ENCODE results near the gene APPBP2. TPM values are rescaled to one million over a fixed set of nuclear protein-coding genes. Genes with fewer than 3 reads are reported as not detected.
"Not testable (repeated sequence)": the region's sequence is repeated elsewhere in the genome, so short reads cannot be mapped to it uniquely, and the experiment has no call there.

APPBP2 gene
- total and polyA plus RNA-seq, 8 donors: 4.0 to 29.6 (median 18.3) TPM

DNA sequence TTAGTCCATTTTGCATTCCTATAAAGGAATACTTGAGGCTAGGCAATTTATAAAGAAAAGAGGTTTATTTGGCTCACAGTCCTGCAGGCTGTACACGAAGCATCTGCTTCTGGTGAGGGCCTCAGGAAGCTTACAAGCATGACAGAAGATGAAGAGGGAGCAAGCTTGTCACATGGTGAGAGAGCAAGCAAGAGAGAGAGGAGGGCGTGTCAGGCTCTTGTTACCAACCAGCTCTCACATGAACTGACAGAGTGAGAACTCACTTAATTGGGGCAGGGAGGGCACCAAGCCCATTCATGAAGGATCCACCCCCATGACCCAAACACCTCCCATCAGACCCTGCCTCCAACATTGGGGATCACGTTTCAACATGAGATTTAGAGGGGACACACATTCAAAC lies 102.2 kb downstream of the APPBP2 start:
- DNase-seq: no peak
- intact Hi-C loops (cut with DNase I): loop anchor here in 1 of 3 donors (10.0 kb wide), 1 partner anchor 289 kb away; no protein-coding TSS in a partner anchor
- Histone ChIP-seq H3K36me3 (no peaks in the 10 kb centered on the region), H3K4me3 (no peak overlapping the region), H3K27me3 (no peaks in the 10 kb centered on the region), H3K9me3 (no peaks in the 10 kb centered on the region), H3K4me1 (no peaks in the 10 kb centered on the region), H3K27ac (no peak overlapping the region)
- FAIRE-seq: no peak
- WGBS, 2 donors: 77 to 79% methylated on average over 3 of the region's 3 CpGs
- TF ChIP-seq, protein P1, sequence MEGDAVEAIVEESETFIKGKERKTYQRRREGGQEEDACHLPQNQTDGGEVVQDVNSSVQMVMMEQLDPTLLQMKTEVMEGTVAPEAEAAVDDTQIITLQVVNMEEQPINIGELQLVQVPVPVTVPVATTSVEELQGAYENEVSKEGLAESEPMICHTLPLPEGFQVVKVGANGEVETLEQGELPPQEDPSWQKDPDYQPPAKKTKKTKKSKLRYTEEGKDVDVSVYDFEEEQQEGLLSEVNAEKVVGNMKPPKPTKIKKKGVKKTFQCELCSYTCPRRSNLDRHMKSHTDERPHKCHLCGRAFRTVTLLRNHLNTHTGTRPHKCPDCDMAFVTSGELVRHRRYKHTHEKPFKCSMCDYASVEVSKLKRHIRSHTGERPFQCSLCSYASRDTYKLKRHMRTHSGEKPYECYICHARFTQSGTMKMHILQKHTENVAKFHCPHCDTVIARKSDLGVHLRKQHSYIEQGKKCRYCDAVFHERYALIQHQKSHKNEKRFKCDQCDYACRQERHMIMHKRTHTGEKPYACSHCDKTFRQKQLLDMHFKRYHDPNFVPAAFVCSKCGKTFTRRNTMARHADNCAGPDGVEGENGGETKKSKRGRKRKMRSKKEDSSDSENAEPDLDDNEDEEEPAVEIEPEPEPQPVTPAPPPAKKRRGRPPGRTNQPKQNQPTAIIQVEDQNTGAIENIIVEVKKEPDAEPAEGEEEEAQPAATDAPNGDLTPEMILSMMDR (IDR thresholded peaks at IDR 0.05): no peak
- no peak for ATAC-seq

DNA sequence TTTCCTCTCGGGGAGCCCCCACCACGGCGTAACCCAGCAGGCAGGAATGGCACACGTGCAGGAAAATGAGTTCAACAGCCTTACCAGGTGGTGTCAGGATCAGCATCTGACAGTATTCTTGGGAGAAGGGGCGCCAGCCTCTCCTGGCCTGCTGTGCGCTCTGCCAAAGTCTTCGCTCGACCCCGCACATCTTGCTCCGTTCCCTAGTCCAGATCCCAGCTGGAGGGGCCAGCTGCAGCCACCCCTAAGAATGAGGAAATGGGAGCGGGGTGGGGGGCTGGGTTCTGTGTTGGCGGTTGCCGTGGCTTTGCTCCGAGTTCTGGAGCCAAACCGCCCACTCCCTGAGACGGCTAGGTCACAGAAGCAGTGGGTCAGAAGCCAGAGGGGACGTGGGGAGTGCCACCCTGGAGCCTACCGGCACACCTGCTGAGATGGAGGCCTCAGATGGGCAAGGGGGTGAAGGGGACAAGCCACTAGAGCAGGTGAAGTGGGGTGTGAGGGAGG lies 103.8 kb downstream of the APPBP2 start, which contains the start of gene CHCT1:
CHCT1 (plus strand) TSS at position 328 of the 504 bp plus-strand sequence; CDS start at position 432, 104 bp downstream.
- no peak for FAIRE-seq
- no peak for DNase-seq
- no peak for ATAC-seq
- Histone ChIP-seq H3K27me3 (no peaks in the 10 kb centered on the region), H3K4me3 (peak within 1 kb of the TSS; percentile 23 to 62 (median 41)), H3K27ac (no peak within 1 kb of the TSS), H3K9me3 (no peaks in the 10 kb centered on the region), H3K4me1 (no peaks in the 10 kb centered on the region), H3K36me3 (no peaks in the 10 kb centered on the region)
- intact Hi-C loops (cut with DNase I): loop anchor here in 1 of 3 donors (10.0 kb wide), 1 partner anchor 287 kb away; no protein-coding TSS in a partner anchor
- TF ChIP-seq, protein P1 (IDR thresholded peaks at IDR 0.05): no peak
- 84 to 86% methylated on average over 18 of the region's 18 CpGs for WGBS, 2 donors

DNA sequence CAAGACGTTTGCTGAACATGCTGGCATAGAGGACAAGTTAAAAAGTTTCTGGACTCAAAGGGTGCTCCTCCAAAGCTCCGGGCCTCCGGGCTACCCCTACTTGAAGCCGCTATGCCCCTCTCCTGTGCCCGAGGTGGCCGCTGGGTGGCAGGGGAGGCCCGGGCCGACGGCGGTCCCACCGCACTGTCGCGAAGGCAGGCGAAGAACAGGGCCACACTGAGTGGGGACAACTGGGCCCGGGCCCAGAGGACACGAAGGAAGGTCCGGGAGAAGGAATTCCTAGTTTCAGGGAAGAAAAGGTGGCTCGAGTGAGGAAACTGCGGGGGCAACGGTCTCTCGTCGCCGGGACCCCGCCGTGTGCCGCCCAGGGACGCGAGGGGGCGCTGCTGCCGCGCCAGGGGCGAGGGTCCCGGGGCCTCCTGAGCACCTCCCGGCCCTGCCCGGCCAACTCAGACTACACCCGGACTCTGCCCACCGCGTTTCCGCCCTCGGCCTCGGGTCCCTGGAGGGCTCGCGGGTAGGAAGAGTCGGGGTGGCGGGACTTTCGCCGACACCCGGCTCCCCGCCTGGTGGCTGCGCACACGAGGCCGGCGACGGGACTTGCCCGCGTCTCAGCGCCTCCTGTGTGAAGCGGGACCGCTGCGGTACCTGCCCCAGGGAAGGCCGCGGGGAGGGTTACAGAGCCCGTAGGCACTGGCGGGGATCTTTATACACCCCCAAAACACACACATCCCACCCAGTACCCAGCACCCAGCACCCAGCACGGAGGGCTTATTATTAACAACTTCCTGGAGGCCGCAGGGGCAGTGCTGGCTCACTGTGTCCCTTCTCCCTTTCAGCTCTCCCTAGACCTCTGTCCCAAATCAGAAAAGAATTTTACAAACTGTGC lies 104.5 kb downstream of the APPBP2 start:
- H3K4me3 ChIP-seq: peak overlapping the region; percentile 23 to 62 (median 41)
- H3K4me1 ChIP-seq: no peaks in the 10 kb centered on the region
- no peak overlapping the region for H3K27ac ChIP-seq
- FAIRE-seq (no peak), ATAC-seq (peak; percentile 96 to 99 (median 98)), DNase-seq (peak; percentile 54 to 88 (median 70))
- no peaks in the 10 kb centered on the region for H3K9me3 ChIP-seq
- no peaks in the 10 kb centered on the region for H3K36me3 ChIP-seq
- WGBS, 2 donors: 5 to 7% methylated on average over 58 to 66 of the region's 66 CpGs
- TF ChIP-seq, protein P1 (IDR thresholded peaks at IDR 0.05): peak; percentile 70 to 95 (median 86)
- intact Hi-C loops (cut with DNase I): loop anchor here in 1 of 3 donors (10.0 kb wide), 1 partner anchor 287 kb away; no protein-coding TSS in a partner anchor
- H3K27me3 ChIP-seq: no peaks in the 10 kb centered on the region

DNA sequence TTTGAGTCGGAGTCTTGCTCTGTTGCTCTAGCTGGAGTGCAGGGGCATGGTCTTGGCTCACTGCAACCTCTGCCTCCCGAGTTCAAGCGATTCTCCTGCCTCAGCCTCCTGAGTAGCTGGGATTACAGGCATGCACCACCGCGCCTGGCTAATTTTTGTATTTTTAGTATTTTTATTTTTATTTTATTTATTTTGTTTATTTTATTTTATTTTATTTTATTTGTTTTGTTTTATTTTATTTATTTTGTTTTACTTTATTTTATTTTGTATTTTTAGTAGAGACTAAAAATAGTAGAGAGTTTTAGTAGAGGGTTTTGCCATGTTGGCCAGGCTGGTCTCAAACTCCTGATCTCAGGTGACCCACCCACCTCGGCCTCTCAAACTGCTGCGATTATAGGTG lies 106.2 kb downstream of the APPBP2 start:
- intact Hi-C loops (cut with DNase I): loop anchor here in 1 of 3 donors (10.0 kb wide), 1 partner anchor 285 kb away; no protein-coding TSS in a partner anchor
- WGBS, 2 donors: 86 to 87% methylated on average over 7 of the region's 7 CpGs
- H3K9me3 ChIP-seq, FAIRE-seq, ATAC-seq, H3K27ac ChIP-seq, H3K27me3 ChIP-seq, H3K4me3 ChIP-seq, H3K4me1 ChIP-seq, DNase-seq, H3K36me3 ChIP-seq: not testable (repeated sequence)

DNA sequence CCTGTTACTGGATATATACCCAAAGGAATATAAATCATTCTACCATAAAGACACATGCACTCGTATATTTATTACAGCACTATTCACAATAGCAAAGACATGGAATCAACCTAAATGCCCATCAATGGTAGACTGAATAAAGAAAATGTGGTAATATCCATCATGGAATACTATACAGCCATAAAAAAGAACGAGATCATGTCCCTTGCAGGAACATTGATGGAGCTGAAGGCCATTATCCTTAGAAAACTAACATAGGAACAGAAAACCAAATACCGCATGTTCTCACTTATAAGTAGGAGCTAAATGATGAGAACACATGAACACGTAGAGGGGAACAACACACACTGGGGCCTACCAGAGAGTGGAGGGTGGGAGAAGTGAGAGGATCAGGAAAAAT lies 107.0 kb downstream of the APPBP2 start:
- not testable (repeated sequence) for ATAC-seq

More for the DNA sequence above, 107.0 kb downstream of the APPBP2 start:
- H3K27ac ChIP-seq; H3K4me1 ChIP-seq; H3K36me3 ChIP-seq; intact Hi-C loops (cut with DNase I); H3K27me3 ChIP-seq; H3K9me3 ChIP-seq; FAIRE-seq; H3K4me3 ChIP-seq; DNase-seq: not testable (repeated sequence)
- 78 to 90% methylated on average over 4 of the region's 4 CpGs for WGBS, 2 donors

Data from pancreas (tissue), 10 donors.